B cell (primary cell): ENCODE data around the gene PTEN. TPM values are rescaled to one million over a fixed set of nuclear protein-coding genes. Genes with fewer than 3 reads are reported as not detected.

Source experiments
- ATAC-seq: fragments of 200-7000 bp; cut with Tn5 transposase; one replicate; pipeline ENCODE4 v1.10.0; 2021; ENCODE audit warnings: low read depth, mild to moderate bottlenecking, moderate number of reproducible peaks, moderate library complexity
- CTCF ChIA-PET: fragments of 350-600 bp; sonication (Branson Sonifier 250); formaldehyde crosslinking; loops from one replicate; lab custom pipeline; 2021; ENCODE audit warnings: antibody characterized with exemption, inconsistent platforms; lab: Charles Lee
- POLR2A ChIA-PET: fragments of 350-600 bp; sonication (Branson Sonifier 250); formaldehyde crosslinking; loops from one replicate; lab custom pipeline; 2021; ENCODE audit warnings: antibody characterized with exemption; lab: Charles Lee
- DNase-seq: peaks from one replicate; pipeline ENCODE4 v3.0.0; 2013
- H2AFZ ChIP-seq: 2 replicates; pipeline ENCODE4 v1.6.1; 2012; ENCODE audit warnings: mild to moderate bottlenecking, low read depth, low read length; ENCODE audit not compliant: insufficient read depth, poor library complexity, severe bottlenecking
- H3K27ac ChIP-seq, 2 donors: 1 replicate in 1 of 2; 2 replicates in 1 of 2; pipeline ENCODE4 v1.5.1; 2012 to 2013; ENCODE audit warnings: low read length in 2 of 2, mild to moderate bottlenecking in 2 of 2, moderate library complexity in 1 of 2
- H3K27me3 ChIP-seq, 4 experiments: fragments of 200-600 bp in 1 of 4; sonication (generic) in 1 of 4; replicated peaks in 1 of 4; 1 replicate in 2 of 4; 2 replicates in 2 of 4; pipeline versions ENCODE4 v1.6.1 to v1.7.0; 2013 to 2016; ENCODE audit warnings: low read length in 3 of 4, mild to moderate bottlenecking in 2 of 4, mixed read lengths in 1 of 4, moderate library complexity in 1 of 4; ENCODE audit not compliant: insufficient read depth in 4 of 4, control insufficient read depth in 3 of 4; ENCODE audit errors: control extremely low read depth in 1 of 4
- H3K36me3 ChIP-seq, 2 experiments: replicated peaks in 1 of 2; 1 replicate in 1 of 2; 2 replicates in 1 of 2; pipeline versions ENCODE4 v1.6.1 to v1.7.1; 2013; ENCODE audit warnings: low read length in 1 of 2; ENCODE audit not compliant: insufficient read depth in 2 of 2, control insufficient read depth in 1 of 2; ENCODE audit errors: control extremely low read depth in 1 of 2, extremely low read depth in 1 of 2
- H3K4me1 ChIP-seq, 2 donors: fragments of 200-600 bp in 1 of 2; sonication (generic) in 1 of 2; 1 replicate in 1 of 2; 2 replicates in 1 of 2; pipeline versions ENCODE4 v1.5.1 to v1.6.1; 2013 to 2017; ENCODE audit warnings: low read length in 2 of 2; ENCODE audit not compliant: control insufficient read depth in 2 of 2, insufficient read depth in 2 of 2
- H3K4me2 ChIP-seq: replicated peaks from 2 replicates; pipeline ENCODE3; 2012; ENCODE audit warnings: mild to moderate bottlenecking, low read depth, low read length; ENCODE audit not compliant: poor library complexity, severe bottlenecking
- H3K4me3 ChIP-seq, 5 experiments: fragments of 200-600 bp in 1 of 5; sonication (generic) in 1 of 5; 1 replicate in 3 of 5; 2 replicates in 2 of 5; pipeline versions ENCODE4 v1.5.1 to v1.7.0; 2011 to 2016; ENCODE audit warnings: low read length in 4 of 5, mild to moderate bottlenecking in 4 of 5, low read depth in 2 of 5, control low read depth in 1 of 5, moderate library complexity in 1 of 5; ENCODE audit not compliant: insufficient read depth in 1 of 5; ENCODE audit errors: control extremely low read depth in 1 of 5, extremely low read depth in 1 of 5
- H3K79me2 ChIP-seq: fragments of 200-600 bp; sonication (generic); one replicate; pipeline ENCODE4 v1.6.0; 2016; ENCODE audit warnings: low read length; ENCODE audit not compliant: control insufficient read depth, insufficient read depth
- H3K9ac ChIP-seq: fragments of 200-600 bp; sonication (generic); 2 replicates; pipeline ENCODE4 v1.6.1; 2017; ENCODE audit warnings: mild to moderate bottlenecking, low read length, moderate library complexity
- H3K9me3 ChIP-seq, 3 donors: one replicate each; pipeline versions ENCODE4 v1.6.1 to v1.7.1; 2013; ENCODE audit warnings: low read length in 2 of 3; ENCODE audit not compliant: control insufficient read depth in 2 of 3, insufficient read depth in 1 of 3; ENCODE audit errors: control extremely low read depth in 1 of 3
- H4K20me1 ChIP-seq: 2 replicates; pipeline ENCODE4 v1.6.0; 2012; ENCODE audit warnings: mild to moderate bottlenecking, low read length; ENCODE audit not compliant: insufficient read depth, control insufficient read depth, poor library complexity, severe bottlenecking
- H3K27ac Mint-ChIP-seq: one replicate; pipeline ENCODE4 v1.8.0; 2021; ENCODE audit warnings: mixed read lengths
- H3K27me3 Mint-ChIP-seq: one replicate; pipeline ENCODE4 v1.8.0; 2021; ENCODE audit warnings: mixed read lengths
- H3K4me1 Mint-ChIP-seq: one replicate; pipeline ENCODE4 v1.8.0; 2021; ENCODE audit warnings: mixed read lengths
- H3K4me3 Mint-ChIP-seq: one replicate; pipeline ENCODE4 v1.8.0; 2021; ENCODE audit warnings: mixed read lengths
- H3K9me3 Mint-ChIP-seq: one replicate; pipeline ENCODE4 v1.8.0; 2022; ENCODE audit warnings: mixed read lengths; ENCODE audit not compliant: insufficient read depth
- EZH2 ChIP-seq: IDR thresholded peaks from 2 replicates; pipeline ENCODE4 v1.6.1; 2012; ENCODE audit warnings: borderline replicate concordance, low read depth, mild to moderate bottlenecking, moderate library complexity, low read length; ENCODE audit not compliant: insufficient read depth, poor library complexity, severe bottlenecking
- WGBS: methylation state at CpG from one replicate; pipeline ENCODE4 v1.1.5; 2013; ENCODE audit warnings: missing lambda C conversion rate; ENCODE audit not compliant: insufficient coverage; 5-methylcytosine and 5-hydroxymethylcytosine counted together
- intact Hi-C: fragments of 100-400 bp; cut with micrococcal nuclease; formaldehyde crosslinking; loops from one replicate; pipeline ENCODE4 v1.10.0; 2022
- polyA plus RNA-seq: library from polyadenylated mRNA; depleted of rRNA; stranded (reverse); fragments of >200 nt; gene quantifications from 2 replicates; pipeline ENCODE4 v1.2.3, GENCODE V29; 2012
- small RNA-seq: library from RNA; depleted of rRNA; stranded (forward); fragments of <200 nt; gene quantifications from one replicate; pipeline ENCODE3, GENCODE V24; 2012; ENCODE audit warnings: low replicate concordance, low read depth; ENCODE audit not compliant: insufficient read length
- total RNA-seq, 2 donors: library from RNA; stranded (reverse); fragments of 120-200 nt in 1 of 2; gene quantifications; 1 replicate in 1 of 2; 2 replicates in 1 of 2; pipeline versions ENCODE4 v1.2.3 to v1.2.4, GENCODE V29; 2013 to 2022
- TF ChIP-seq, protein P1 (sequence below): fragments of 200-600 bp; IDR thresholded peaks from one replicate; pipeline ENCODE4 v1.8.0; 2022; ENCODE audit warnings: antibody characterized with exemption, mild to moderate bottlenecking

PTEN gene
- total and polyA plus RNA-seq, 2 donors (not counting 1 experiment from before 2014, with no cell fraction given) = 15.2 to 114 TPM

DNA sequence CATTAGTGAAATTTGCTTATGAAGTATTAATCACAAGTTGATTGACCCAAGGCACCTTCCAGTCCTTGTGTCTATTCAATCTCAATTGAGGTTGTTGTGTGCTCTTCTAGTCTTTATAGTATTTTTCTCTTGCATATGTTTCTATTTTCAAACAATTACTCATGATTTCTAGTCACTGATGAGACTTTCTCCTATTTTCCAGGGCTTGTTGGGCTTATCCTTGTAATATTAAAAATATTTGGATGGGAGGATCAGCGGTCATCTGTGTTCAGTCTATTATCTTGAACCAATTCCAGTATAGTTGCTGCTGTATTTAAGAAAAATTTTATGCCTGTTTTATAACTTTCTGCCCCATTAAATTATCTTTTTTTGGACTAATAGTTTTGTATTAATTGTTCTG, 154.4 kb downstream of the PTEN start:
- H3K79me2 ChIP-seq = no peaks in the 10 kb centered on the region
- no CpG with 5 or more reads among the region's 1 CpG for WGBS
- ATAC-seq (no peak), DNase-seq (no peak)
- Mint-ChIP-seq H3K9me3 (no peaks in the 10 kb centered on the region), H3K27me3 (no peaks in the 10 kb centered on the region), H3K27ac (no peak overlapping the region), H3K4me3 (no peak overlapping the region), H3K4me1 (no peaks in the 10 kb centered on the region)
- H3K4me1 ChIP-seq = no peaks in the 10 kb centered on the region
- TF ChIP-seq EZH2 = no peak
- TF ChIP-seq, protein P1, sequence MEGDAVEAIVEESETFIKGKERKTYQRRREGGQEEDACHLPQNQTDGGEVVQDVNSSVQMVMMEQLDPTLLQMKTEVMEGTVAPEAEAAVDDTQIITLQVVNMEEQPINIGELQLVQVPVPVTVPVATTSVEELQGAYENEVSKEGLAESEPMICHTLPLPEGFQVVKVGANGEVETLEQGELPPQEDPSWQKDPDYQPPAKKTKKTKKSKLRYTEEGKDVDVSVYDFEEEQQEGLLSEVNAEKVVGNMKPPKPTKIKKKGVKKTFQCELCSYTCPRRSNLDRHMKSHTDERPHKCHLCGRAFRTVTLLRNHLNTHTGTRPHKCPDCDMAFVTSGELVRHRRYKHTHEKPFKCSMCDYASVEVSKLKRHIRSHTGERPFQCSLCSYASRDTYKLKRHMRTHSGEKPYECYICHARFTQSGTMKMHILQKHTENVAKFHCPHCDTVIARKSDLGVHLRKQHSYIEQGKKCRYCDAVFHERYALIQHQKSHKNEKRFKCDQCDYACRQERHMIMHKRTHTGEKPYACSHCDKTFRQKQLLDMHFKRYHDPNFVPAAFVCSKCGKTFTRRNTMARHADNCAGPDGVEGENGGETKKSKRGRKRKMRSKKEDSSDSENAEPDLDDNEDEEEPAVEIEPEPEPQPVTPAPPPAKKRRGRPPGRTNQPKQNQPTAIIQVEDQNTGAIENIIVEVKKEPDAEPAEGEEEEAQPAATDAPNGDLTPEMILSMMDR = no peak
- CTCF ChIA-PET = no interaction called here
- H3K9ac ChIP-seq = no peak overlapping the region
- no peak overlapping the region for H3K27ac ChIP-seq
- H4K20me1 ChIP-seq = no peaks in the 10 kb centered on the region
- H3K36me3 ChIP-seq = no peaks in the 10 kb centered on the region
- no peak overlapping the region for H2AFZ ChIP-seq
- H3K4me3 ChIP-seq = no peak overlapping the region
- intact Hi-C loops = no loop called here
- POLR2A ChIA-PET = no interaction called here
- H3K9me3 ChIP-seq = no peaks in the 10 kb centered on the region
- H3K4me2 ChIP-seq = no peak overlapping the region
- no peaks in the 10 kb centered on the region for H3K27me3 ChIP-seq

DNA sequence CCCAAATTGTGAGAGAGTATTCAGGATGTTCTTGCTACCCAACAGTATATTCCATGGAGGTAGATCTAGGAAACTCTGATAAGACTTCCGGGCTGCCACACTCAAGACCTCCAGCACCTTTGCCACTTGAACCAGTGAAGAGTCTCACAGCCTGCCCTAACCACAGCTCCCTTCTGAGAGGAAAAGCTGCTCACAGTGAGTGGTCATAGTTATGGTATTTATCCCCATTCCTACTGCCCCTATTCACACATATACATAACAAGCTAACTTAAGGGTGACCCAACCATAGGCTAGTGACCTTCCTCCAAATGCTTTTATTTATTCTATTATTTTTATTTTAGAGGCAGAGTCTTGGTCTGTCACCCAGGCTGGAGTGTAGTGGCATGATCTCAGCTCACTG, 156.3 kb downstream of the PTEN start:
- no peak overlapping the region for H3K27ac ChIP-seq
- CTCF ChIA-PET = no interaction called here
- no peak overlapping the region for H3K4me3 ChIP-seq
- no peaks in the 10 kb centered on the region for H3K79me2 ChIP-seq
- no peak for DNase-seq
- Mint-ChIP-seq H3K9me3 (peaks cover 3% of the 10 kb centered on the region), H3K4me3 (no peak overlapping the region), H3K4me1 (no peaks in the 10 kb centered on the region), H3K27me3 (no peaks in the 10 kb centered on the region), H3K27ac (no peak overlapping the region)
- H3K9ac ChIP-seq = no peak overlapping the region
- no CpG with 5 or more reads among the region's 1 CpG for WGBS
- no peak for TF ChIP-seq EZH2
- TF ChIP-seq, protein P1 = no peak
- H3K36me3 ChIP-seq = no peaks in the 10 kb centered on the region
- no peaks in the 10 kb centered on the region for H4K20me1 ChIP-seq
- intact Hi-C loops = no loop called here
- no peaks in the 10 kb centered on the region for H3K27me3 ChIP-seq
- no peak for ATAC-seq
- H3K4me2 ChIP-seq = no peak overlapping the region
- no peaks in the 10 kb centered on the region for H3K4me1 ChIP-seq
- H2AFZ ChIP-seq = no peak overlapping the region
- H3K9me3 ChIP-seq = no peaks in the 10 kb centered on the region
- POLR2A ChIA-PET = interaction anchor here (0.9 kb wide), 1 partner anchor 25 kb away, joined by 3 read pairs; no protein-coding TSS in a partner anchor

Small RNA genes lying within 50 kb of the gene (small RNA-seq; reads per million reads assigned to genes)
- gene RF00284 (not detected), gene RN7SL78P (not detected)

Other genes starting within 250 kb of the PTEN start
- not detected in 2 replicates for gene PAPSS2, start 203.7 kb upstream of the PTEN start, total RNA-seq
- gene PAPSS2, start 203.7 kb upstream of the PTEN start, polyA plus RNA-seq = 0.06 TPM in 1 of 2 replicates, not detected in the other
- 41.5 and 44.9 TPM in 2 replicates for gene ATAD1, start 45.4 kb upstream of the PTEN start, total RNA-seq
- 6.1 and 14.0 TPM in 2 replicates for gene ATAD1, start 45.4 kb upstream of the PTEN start, polyA plus RNA-seq
- 1.7 and 2.2 TPM in 2 replicates for gene KLLN, start 92 bp upstream of the PTEN start, total RNA-seq
- gene KLLN, start 92 bp upstream of the PTEN start, polyA plus RNA-seq = 0.19 and 0.45 TPM in 2 replicates